ENCODE data around the gene SMYD3.
"Not testable (repeated sequence)": the region's sequence is repeated elsewhere in the genome, so short reads cannot be mapped to it uniquely, and the experiment has no call there.

Gene SMYD3

GRCh38 chr1:246416261-246416660 is 90.8 kb downstream of the SMYD3 start:
- no peak for DNase-seq (ENCODE audit: low read depth in 2 of 2)

- no peak for DNase-seq (ENCODE audit: low read depth in 2 of 2)
Measured at GRCh38 chr1:246415028-246415427, 92.1 kb downstream of the SMYD3 start.

- DNase-seq (ENCODE audit: low read depth in 2 of 2): no peak
Measured at GRCh38 chr1:246413430-246413829, 93.6 kb downstream of the SMYD3 start.

- no peak for DNase-seq (ENCODE audit: low read depth in 2 of 2)
Measured at GRCh38 chr1:246404078-246404477, 103.0 kb downstream of the SMYD3 start.

DNA sequence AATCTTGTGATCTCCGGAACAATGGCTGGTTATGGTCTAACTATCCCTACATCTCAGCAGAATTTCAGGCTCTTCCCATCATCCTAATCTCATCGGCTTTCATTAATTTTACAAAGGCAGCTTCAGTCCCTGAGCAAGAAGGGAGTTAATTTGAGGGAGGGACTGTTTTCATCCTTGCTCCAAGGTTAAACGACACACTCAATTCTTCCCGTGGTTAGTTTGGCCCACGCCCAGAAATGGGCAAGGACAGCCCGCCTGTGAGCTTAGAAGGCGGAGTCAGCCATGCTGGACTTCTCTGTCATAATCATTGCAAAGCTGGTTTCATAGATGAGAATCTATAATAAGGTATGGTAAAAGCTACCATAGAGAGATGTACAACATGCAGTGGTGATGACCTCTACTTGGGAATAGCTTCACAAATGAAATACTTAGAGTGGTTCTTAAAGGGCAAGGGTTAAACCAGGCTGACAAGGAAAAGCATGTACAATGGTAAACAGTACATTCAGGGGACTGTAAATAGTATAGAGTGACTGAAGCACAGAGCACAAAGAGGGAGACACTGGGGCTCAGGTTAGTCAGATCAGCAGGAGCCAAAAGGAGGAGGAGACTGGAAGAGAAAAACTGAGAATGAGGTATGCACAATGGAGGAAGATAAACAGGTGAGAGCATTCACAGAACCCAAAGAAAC is 108.8 kb downstream of the SMYD3 start:
- no peak for DNase-seq (ENCODE audit: low read depth in 2 of 2)

GRCh38 chr1:246397046-246397445 is 110.0 kb downstream of the SMYD3 start:
- no peak for DNase-seq (ENCODE audit: low read depth in 2 of 2)

GRCh38 chr1:246396322-246396721 is 110.8 kb downstream of the SMYD3 start:
- DNase-seq (ENCODE audit: low read depth in 2 of 2): no peak

- DNase-seq (ENCODE audit: low read depth in 2 of 2): no peak
Measured at GRCh38 chr1:246394121-246394520, 113.0 kb downstream of the SMYD3 start.

- DNase-seq (ENCODE audit: low read depth in 2 of 2): no peak
Measured at GRCh38 chr1:246390855-246391254, 116.2 kb downstream of the SMYD3 start.

- DNase-seq (ENCODE audit: low read depth in 2 of 2): no peak
Measured at GRCh38 chr1:246384616-246385015, 122.5 kb downstream of the SMYD3 start.

- no peak for DNase-seq (ENCODE audit: low read depth in 2 of 2)
Measured at GRCh38 chr1:246383791-246384190, 123.3 kb downstream of the SMYD3 start.

- DNase-seq (ENCODE audit: low read depth in 2 of 2): no peak
Measured at GRCh38 chr1:246383239-246383589, 123.9 kb downstream of the SMYD3 start.

- DNase-seq (ENCODE audit: low read depth in 2 of 2): no peak
Measured at GRCh38 chr1:246382589-246383238, 124.4 kb downstream of the SMYD3 start.

GRCh38 chr1:246381452-246381851 is 125.6 kb downstream of the SMYD3 start:
- no peak for DNase-seq (ENCODE audit: low read depth in 2 of 2)

- no peak for DNase-seq (ENCODE audit: low read depth in 2 of 2)
Measured at GRCh38 chr1:246377625-246378153, 129.4 kb downstream of the SMYD3 start.

DNA sequence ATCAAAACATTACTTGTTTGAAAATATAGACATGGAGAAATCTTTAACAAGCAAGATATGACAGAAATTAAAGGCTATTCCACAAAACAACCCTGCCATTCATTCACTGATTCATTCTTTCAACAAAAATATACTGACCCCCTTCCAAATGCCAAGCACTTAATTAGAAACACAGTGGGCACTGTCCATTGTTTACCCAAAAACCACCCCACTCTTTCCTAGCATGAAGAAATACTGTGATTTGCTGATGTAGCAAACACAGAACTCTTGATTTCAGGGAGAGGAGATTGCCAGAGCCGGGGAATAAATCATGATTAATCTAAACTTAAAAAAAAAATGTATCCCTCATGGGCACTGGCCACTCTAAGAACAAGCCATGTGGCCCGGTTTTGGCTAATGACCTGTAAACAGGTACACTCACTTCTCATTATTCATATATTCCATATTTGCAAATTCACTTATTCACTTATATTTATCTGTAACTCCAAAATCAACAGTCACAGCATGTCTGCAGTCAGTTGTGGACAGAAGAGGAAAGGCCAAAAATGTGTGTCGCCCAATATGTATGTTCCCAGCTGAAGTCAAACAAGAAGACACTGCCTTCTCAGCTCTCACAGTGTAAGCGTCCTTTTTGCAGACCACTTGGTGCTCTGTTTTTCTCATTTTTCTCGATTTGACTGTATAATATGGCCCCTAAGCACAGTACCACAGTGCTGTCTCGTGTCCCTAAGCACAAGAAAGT is 133.1 kb downstream of the SMYD3 start:
- no peak for DNase-seq (ENCODE audit: low read depth in 2 of 2)

GRCh38 chr1:246372559-246372958 is 134.5 kb downstream of the SMYD3 start:
- DNase-seq (ENCODE audit: low read depth in 2 of 2): no peak

DNA sequence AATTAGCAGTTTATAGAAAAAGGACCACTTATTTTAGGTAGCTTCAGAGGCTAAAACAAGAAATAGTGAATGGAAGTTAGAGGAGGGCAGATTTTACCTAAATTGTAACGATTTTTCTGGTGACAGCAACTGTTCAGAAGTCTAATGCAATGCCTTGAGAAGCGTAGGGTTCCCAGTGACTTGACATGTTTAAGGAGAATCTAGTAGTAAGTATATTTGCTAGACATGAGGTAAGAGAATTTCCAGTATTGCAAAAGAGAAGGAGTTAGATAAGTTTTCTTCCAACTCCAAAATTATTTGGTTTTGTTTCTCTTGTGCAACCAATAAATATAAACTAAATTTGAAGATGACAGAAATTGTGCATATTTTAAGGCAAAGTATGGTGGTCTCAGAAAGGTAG is 140.0 kb downstream of the SMYD3 start:
- DNase-seq (ENCODE audit: low read depth in 2 of 2): no peak

DNA sequence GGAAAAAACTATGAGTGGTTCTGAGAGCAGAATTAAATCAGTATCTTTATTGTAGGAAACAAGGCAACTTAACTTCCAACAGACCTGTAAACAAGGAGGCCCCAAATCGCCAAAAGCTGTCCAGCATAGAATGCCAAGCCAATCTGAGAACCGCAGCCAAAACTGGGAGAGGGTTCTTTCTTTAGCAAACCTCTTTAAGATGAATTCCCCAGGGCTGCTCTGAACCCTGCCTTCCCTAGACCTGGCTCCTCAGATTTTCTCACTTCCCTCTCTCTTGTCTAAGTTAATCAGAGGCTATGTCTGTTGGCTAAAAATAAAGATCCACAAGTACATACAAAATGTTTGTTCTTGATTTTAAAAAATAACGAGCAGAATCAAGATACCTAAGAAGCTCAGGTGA is 141.4 kb downstream of the SMYD3 start:
- no peak for DNase-seq (ENCODE audit: low read depth in 2 of 2)

DNA sequence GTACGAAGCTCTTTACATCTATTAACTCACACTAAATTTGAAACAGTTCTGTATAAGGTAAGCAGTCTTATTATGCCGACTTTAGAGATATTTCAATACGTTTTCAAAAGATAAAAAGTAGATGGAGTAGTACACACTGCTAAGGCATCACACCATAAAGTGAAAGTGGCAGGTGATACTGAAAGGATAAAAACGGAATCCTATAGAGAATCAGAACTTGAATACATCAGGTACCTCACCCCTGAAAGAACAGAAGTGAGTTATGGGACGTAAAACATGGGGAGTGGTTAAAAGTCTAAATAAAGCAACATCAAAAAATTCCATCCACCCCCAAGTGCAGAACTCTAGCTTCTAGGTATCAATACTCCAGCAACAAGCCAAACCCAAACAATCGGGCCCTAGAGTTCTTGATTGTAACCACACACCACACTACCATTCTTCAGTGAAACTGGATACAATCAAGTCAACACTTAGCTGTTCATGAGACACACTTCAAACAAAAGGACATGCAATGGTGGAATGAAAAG is 142.6 kb downstream of the SMYD3 start:
- no peak for DNase-seq (ENCODE audit: low read depth in 2 of 2)

DNA sequence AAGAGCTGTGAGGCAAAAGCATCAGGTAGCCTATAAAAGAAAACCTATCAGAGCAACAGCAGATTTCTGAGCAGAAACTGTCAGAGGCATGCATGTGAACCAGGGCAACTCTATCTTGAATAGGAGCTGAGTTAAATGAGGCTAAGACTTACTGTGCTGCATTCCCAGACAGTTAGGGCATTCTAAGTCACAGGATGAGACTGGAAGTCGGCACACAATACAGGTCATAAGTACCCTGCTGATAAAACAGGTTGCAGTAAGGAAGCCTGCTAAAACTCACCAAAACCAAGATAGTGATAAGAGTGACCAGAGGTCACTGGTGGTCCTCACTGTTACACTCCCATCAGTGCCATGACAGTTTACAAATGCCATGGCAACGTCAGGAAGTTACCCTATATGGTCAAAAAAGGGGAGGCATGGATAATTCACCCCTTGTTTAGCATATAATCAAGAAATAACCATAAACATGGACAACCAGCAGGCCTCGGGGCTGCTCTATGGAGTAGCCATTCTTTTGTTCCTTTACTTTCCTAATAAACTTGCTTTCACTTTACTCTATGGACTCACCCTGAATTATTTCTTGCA is 150.0 kb downstream of the SMYD3 start:
- DNase-seq (ENCODE audit: low read depth in 2 of 2): not testable (repeated sequence)
